ENCODE results near the gene MESD. TPM values are rescaled to one million over a fixed set of nuclear protein-coding genes. Genes with fewer than 3 reads are reported as not detected.
A peak's percentile ranks its signal among the peaks of the same experiment; 100 is the strongest.

The MESD gene
- total and polyA plus RNA-seq, 9 of the 15 experiments (the other 6 are each of a cell fraction or from before 2014, with no cell fraction given): 11.3 to 39.7 (median 22.8) TPM

- TF ChIP-seq, protein P1, sequence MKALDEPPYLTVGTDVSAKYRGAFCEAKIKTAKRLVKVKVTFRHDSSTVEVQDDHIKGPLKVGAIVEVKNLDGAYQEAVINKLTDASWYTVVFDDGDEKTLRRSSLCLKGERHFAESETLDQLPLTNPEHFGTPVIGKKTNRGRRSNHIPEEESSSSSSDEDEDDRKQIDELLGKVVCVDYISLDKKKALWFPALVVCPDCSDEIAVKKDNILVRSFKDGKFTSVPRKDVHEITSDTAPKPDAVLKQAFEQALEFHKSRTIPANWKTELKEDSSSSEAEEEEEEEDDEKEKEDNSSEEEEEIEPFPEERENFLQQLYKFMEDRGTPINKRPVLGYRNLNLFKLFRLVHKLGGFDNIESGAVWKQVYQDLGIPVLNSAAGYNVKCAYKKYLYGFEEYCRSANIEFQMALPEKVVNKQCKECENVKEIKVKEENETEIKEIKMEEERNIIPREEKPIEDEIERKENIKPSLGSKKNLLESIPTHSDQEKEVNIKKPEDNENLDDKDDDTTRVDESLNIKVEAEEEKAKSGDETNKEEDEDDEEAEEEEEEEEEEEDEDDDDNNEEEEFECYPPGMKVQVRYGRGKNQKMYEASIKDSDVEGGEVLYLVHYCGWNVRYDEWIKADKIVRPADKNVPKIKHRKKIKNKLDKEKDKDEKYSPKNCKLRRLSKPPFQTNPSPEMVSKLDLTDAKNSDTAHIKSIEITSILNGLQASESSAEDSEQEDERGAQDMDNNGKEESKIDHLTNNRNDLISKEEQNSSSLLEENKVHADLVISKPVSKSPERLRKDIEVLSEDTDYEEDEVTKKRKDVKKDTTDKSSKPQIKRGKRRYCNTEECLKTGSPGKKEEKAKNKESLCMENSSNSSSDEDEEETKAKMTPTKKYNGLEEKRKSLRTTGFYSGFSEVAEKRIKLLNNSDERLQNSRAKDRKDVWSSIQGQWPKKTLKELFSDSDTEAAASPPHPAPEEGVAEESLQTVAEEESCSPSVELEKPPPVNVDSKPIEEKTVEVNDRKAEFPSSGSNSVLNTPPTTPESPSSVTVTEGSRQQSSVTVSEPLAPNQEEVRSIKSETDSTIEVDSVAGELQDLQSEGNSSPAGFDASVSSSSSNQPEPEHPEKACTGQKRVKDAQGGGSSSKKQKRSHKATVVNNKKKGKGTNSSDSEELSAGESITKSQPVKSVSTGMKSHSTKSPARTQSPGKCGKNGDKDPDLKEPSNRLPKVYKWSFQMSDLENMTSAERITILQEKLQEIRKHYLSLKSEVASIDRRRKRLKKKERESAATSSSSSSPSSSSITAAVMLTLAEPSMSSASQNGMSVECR (CRISPR knock-in tag; IDR thresholded peaks at IDR 0.05): peak; percentile 83
- TF ChIP-seq SMARCE1 (IDR thresholded peaks at IDR 0.05) (0 out of 2 replicates have a peak, but pooled peaks have one; percentile 8), ZNF644 (tag; IDR thresholded peaks at IDR 0.05; ENCODE audit: low read depth) (no peak), MYC (IDR thresholded peaks at IDR 0.05; ENCODE audit: low read depth, low read length) (no peak), MYC (CRISPR knock-in tag; IDR thresholded peaks at IDR 0.05; ENCODE audit: borderline replicate concordance, low read depth) (0 out of 2 replicates have a peak, but pooled peaks have one; percentile 43), SRSF3 (IDR thresholded peaks at IDR 0.05; ENCODE audit: insufficient read depth, low read length) (no peak), KHSRP (IDR thresholded peaks at IDR 0.05) (no peak), MTA3 (IDR thresholded peaks at IDR 0.05; ENCODE audit: borderline replicate concordance) (0 out of 2 replicates have a peak, but pooled peaks have one; percentile 12), MGA (IDR thresholded peaks at IDR 0.05) (no peak)
Observed at GRCh38 chr15:81000144-81000623, 10.6 kb upstream of the MESD start (continued).
